ENCODE results near the gene KMT5C. TPM values are rescaled to one million over a fixed set of nuclear protein-coding genes. Genes with fewer than 3 reads are reported as not detected.

KMT5C gene
- polyA plus RNA-seq, 3 donors = 0.89 to 26.9 (median 1.5) TPM

DNA sequence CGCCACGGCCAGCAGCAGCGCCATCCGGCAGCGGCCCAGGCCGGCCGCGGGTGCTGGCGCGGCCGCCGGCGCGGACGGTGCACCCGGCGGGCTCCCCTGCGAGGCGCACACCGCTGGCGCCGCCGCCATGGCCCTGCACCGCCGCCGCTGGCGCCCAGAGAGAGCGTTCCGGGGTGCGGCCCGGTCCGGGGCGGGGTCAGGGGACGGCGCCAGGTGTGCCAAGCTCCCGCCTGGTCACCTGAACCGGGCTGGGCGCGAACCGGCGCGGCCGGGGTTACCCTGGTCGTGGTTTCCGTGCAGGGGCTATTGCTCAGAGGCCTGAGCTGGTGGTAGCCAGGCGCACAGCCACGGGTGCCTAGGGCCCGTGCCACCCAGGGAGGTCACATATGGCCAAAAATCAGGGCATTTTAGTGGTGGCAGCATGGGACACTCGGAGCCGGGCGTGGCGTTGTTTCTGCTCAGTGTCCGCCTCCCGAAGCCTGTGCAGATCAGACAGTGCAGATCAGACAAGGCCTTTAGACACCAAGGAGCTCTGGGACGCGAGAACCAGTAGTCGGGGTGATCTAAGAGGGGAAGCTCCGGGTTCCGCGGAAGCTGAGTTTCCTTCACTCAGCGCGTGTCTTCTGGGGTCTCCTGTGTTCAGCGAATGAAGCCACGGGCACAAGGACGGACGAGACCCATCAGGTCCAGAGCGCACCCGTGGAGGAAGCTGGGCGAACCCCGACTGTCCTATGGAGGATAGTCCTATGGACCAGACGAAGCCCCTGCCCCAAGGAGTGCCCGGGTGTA, 44.6 kb downstream of the KMT5C start, which contains the start of gene TMEM238:
Gene TMEM238 (minus strand): TSS at position 162 of the 789 bp plus-strand sequence. CDS start 33 bp downstream, at position 129.
- WGBS (ENCODE audit: insufficient coverage) = 12% methylated on average over 72 of the region's 72 CpGs
- peaks cover 27 to 31% of the 10 kb centered on the region in 2 donors for H3K36me3 Mint-ChIP-seq
- peak within 1 kb of the TSS; percentile 90 to 99 (median 97) for H3K27ac Mint-ChIP-seq
- H3K4me3 Mint-ChIP-seq = peak within 1 kb of the TSS; percentile 100
- H3K9ac ChIP-seq (ENCODE audit: insufficient read depth, low read length, poor library complexity, severe bottlenecking) = peak within 1 kb of the TSS; percentile 83
- H3K36me3 ChIP-seq (replicated peaks in 1 of 2; ENCODE audit: control insufficient read depth in 1 of 2, insufficient read depth in 2 of 2, low read length in 2 of 2) = peaks cover 22 to 24% of the 10 kb centered on the region in 2 donors
- H3K79me2 ChIP-seq (ENCODE audit: insufficient read depth, low read length) = peaks cover 36% of the 10 kb centered on the region
- H3K9me3 ChIP-seq (replicated peaks in 1 of 2; ENCODE audit: control insufficient read depth in 1 of 2, insufficient read depth in 1 of 2, low read length in 2 of 2) = no peaks in the 10 kb centered on the region
- H4K20me1 ChIP-seq (ENCODE audit: insufficient read depth, low read length) = peaks cover 35% of the 10 kb centered on the region
- H3K27me3 Mint-ChIP-seq (ENCODE audit: low read depth in 3 of 3) = peaks cover 6 to 15% (median 11%) of the 10 kb centered on the region in 3 donors
- H3K4me1 Mint-ChIP-seq = peaks cover 50% of the 10 kb centered on the region
- peak within 1 kb of the TSS; percentile 99 for H3K4me2 ChIP-seq (replicated peaks; ENCODE audit: extremely low read depth, low read length, poor library complexity, severe bottlenecking)
- peak in 1 of 3 donors; percentile 20 for DNase-seq
- H3K4me3 ChIP-seq (replicated peaks in 1 of 3; ENCODE audit: low read depth in 2 of 3, low read length in 3 of 3) = peak within 1 kb of the TSS; percentile 43 to 95 (median 92)
- intact Hi-C loops (cut with micrococcal nuclease) = loop anchor here (2.0 to 5.0 kb wide), 5 partner anchors 42 to 92 kb away; partner anchors contain the start of gene KMT5C (in 1 of the 2)
- peak within 1 kb of the TSS; percentile 90 for H2AFZ ChIP-seq (ENCODE audit: insufficient read depth, low read depth, low read length, poor library complexity, severe bottlenecking)
- H3K27me3 ChIP-seq (ENCODE audit: control insufficient read depth in 2 of 2, insufficient read depth in 2 of 2, low read length in 2 of 2) = no peaks in the 10 kb centered on the region
- no peak for TF ChIP-seq CTCF (IDR thresholded peaks at IDR 0.05)
- peaks cover 0 to 3% (median 0%) of the 10 kb centered on the region in 7 donors for H3K9me3 Mint-ChIP-seq
- peaks cover 43 to 55% of the 10 kb centered on the region in 2 donors for H3K4me1 ChIP-seq (ENCODE audit: control insufficient read depth in 1 of 2, insufficient read depth in 2 of 2, low read length in 2 of 2)
- H3K27ac ChIP-seq (ENCODE audit: low read depth in 1 of 2, low read length in 2 of 2) = peak within 1 kb of the TSS; percentile 63 to 93

- no peaks in the 10 kb centered on the region for H3K27me3 ChIP-seq (ENCODE audit: control insufficient read depth in 2 of 2, insufficient read depth in 2 of 2, low read length in 2 of 2)
- 13% methylated on average over 18 of the region's 34 CpGs for WGBS (ENCODE audit: insufficient coverage)
- H3K27ac Mint-ChIP-seq = peak overlapping the region; percentile 90 to 99 (median 97)
- H3K4me3 ChIP-seq (replicated peaks in 1 of 3; ENCODE audit: low read depth in 2 of 3, low read length in 3 of 3) = peak overlapping the region; percentile 43 to 95 (median 92)
- H3K36me3 Mint-ChIP-seq = peaks cover 35 to 39% of the 10 kb centered on the region in 2 donors
- no peak for TF ChIP-seq CTCF (IDR thresholded peaks at IDR 0.05)
- DNase-seq = peak; percentile 88 to 94 (median 88)
- H3K4me3 Mint-ChIP-seq = peak overlapping the region; percentile 100
- H3K27ac ChIP-seq (ENCODE audit: low read depth in 1 of 2, low read length in 2 of 2) = peak overlapping the region; percentile 63 to 93
- peaks cover 30 to 32% of the 10 kb centered on the region in 2 donors for H3K36me3 ChIP-seq (replicated peaks in 1 of 2; ENCODE audit: control insufficient read depth in 1 of 2, insufficient read depth in 2 of 2, low read length in 2 of 2)
- peaks cover 57% of the 10 kb centered on the region for H3K4me1 Mint-ChIP-seq
- peaks cover 4 to 14% (median 10%) of the 10 kb centered on the region in 3 donors for H3K27me3 Mint-ChIP-seq (ENCODE audit: low read depth in 3 of 3)
- H3K9ac ChIP-seq (ENCODE audit: insufficient read depth, low read length, poor library complexity, severe bottlenecking) = peak overlapping the region; percentile 83
- peaks cover 43% of the 10 kb centered on the region for H3K79me2 ChIP-seq (ENCODE audit: insufficient read depth, low read length)
- H3K4me2 ChIP-seq (replicated peaks; ENCODE audit: extremely low read depth, low read length, poor library complexity, severe bottlenecking) = peak overlapping the region; percentile 99
- peaks cover 43% of the 10 kb centered on the region for H4K20me1 ChIP-seq (ENCODE audit: insufficient read depth, low read length)
- intact Hi-C loops (cut with micrococcal nuclease) = loop anchor here (2.0 to 5.0 kb wide), 5 partner anchors 43 to 93 kb away; partner anchors contain the start of gene KMT5C (in 1 of the 2)
- H3K4me1 ChIP-seq (ENCODE audit: control insufficient read depth in 1 of 2, insufficient read depth in 2 of 2, low read length in 2 of 2) = peaks cover 43 to 56% of the 10 kb centered on the region in 2 donors
- H3K9me3 ChIP-seq (replicated peaks in 1 of 2; ENCODE audit: control insufficient read depth in 1 of 2, insufficient read depth in 1 of 2, low read length in 2 of 2) = no peaks in the 10 kb centered on the region
- H2AFZ ChIP-seq (ENCODE audit: insufficient read depth, low read depth, low read length, poor library complexity, severe bottlenecking) = peak overlapping the region; percentile 90
- peaks cover 0 to 2% (median 0%) of the 10 kb centered on the region in 7 donors for H3K9me3 Mint-ChIP-seq
Observed at GRCh38 chr19:55384920-55385723, 45.4 kb downstream of the KMT5C start.
